ENCODE results near the gene GNAQ.

- TF ChIP-seq USF1 (IDR thresholded peaks at IDR 0.05) (no peak), CREB1 (IDR thresholded peaks at IDR 0.05; ENCODE audit: low read depth) (no peak), REST (IDR thresholded peaks at IDR 0.05; ENCODE audit: low read depth) (no peak), EGR1 (IDR thresholded peaks at IDR 0.05) (no peak), MAX (IDR thresholded peaks at IDR 0.05) (no peak), FOXM1 (IDR thresholded peaks at IDR 0.05; ENCODE audit: borderline replicate concordance, low read depth) (no peak), TAF1 (IDR thresholded peaks at IDR 0.05; ENCODE audit: low read depth) (no peak), CEBPB (IDR thresholded peaks at IDR 0.05) (no peak), TCF12 (IDR thresholded peaks at IDR 0.05; ENCODE audit: low read depth) (no peak), NFIC (IDR thresholded peaks at IDR 0.05) (no peak), RAD21 (IDR thresholded peaks at IDR 0.05; ENCODE audit: low read depth) (no peak), YY1 (IDR thresholded peaks at IDR 0.05; ENCODE audit: low read depth) (no peak)
Observed at GRCh38 chr9:77887662-77888061, 143.9 kb downstream of the GNAQ start.

All from Ishikawa (cell line).